Measurements from ENCODE around the gene NPM3. TPM values are rescaled to one million over a fixed set of nuclear protein-coding genes. Genes with fewer than 3 reads are reported as not detected.

Gene NPM3
- polyA plus RNA-seq, 1 donor from 2014 or later, result 2.9 TPM

DNA sequence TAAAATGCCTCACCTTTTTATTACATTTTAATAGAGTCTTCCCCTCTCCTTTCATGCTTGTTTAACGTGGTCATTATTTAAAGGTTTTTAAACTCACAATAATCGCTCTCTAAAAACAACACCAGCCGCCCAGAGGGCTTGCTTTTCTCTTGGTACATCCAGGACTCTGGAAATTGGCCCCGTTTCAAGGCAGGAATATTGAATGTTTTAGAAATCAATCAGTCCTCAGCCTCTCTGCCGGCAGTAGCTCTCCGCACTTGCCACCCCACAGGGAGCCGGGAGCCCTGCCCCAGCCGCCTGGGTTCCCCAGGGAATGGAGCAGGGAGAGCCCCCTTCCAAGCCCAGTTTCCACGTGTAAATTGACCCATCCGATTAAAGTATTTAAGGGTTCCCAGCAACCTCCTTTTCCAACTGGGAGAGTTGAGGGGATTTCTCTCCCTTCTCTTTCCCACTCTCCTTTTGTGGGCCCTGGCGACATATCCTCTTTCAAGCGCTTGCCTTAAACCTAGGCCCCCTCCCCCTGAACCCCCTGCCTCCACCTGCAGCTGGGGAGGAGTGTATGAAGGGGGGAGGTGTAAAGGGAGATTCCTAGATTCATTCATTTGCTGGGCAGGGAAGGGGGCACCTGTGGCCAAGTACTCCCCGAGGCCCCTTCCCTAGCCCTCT, 9.2 kb downstream of the NPM3 start:
- Mint-ChIP-seq H3K36me3 (no peaks in the 10 kb centered on the region), H3K27me3 (peaks cover 48% of the 10 kb centered on the region), H3K27ac (peak overlapping the region in 1 of 3 donors; percentile 38), H3K4me1 (peaks cover 8 to 19% (median 17%) of the 10 kb centered on the region in 3 donors), H3K9me3 (no peaks in the 10 kb centered on the region), H3K4me3 (peak overlapping the region in 3 of 4 donors; percentile 17 to 70 (median 65))

DNA sequence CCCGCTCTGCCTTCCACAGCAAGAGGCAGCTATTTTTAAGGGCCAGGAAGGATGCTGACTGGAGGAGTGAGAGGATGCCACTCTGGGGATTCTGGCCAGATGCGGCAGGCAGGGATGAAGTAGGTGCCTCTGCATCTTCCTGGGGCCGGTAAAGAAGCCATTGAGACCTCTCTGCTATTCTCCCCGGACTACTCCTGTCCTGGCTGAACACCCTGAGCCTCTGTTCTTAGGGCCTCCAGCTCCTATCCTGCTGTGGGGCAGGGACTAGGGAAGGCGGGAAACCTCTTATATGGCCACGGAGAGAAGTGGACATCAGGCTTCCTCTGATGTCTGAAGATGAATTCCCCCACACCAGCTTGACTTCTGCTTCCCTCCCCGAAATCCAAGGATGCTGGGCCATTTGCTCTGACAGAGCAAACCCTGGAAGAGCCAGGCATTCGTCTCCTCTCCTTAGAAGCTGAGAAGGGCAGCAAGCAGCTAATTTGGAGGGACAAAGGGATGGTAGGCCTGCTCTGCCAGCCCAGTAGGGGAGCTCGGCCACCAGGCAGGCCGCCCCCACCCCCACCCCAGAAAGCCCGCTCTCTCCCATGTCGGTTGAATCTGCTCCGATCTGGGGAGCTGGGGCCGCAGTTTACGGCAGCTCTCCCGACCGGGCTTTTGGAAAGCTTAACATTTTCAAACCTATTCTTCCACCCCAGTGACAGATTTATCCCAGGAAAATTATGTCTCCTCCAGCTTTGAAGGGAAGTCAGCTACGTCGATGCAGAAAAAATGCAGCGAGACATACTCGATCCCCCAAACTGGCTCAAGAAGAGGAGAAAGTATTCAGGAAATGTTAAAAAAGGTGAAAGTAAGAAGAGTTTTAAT, 10.1 kb downstream of the NPM3 start:
- H3K4me3 Mint-ChIP-seq, result peak overlapping the region in 1 of 4 donors; percentile 65
- H3K9me3 Mint-ChIP-seq, result no peaks in the 10 kb centered on the region
- H3K27me3 Mint-ChIP-seq, result peaks cover 40% of the 10 kb centered on the region
- peaks cover 4 to 13% (median 13%) of the 10 kb centered on the region in 3 donors for H3K4me1 Mint-ChIP-seq
- H3K27ac Mint-ChIP-seq, result peak overlapping the region in 1 of 3 donors; percentile 38
- no peaks in the 10 kb centered on the region for H3K36me3 Mint-ChIP-seq

- Mint-ChIP-seq H3K36me3 (no peaks in the 10 kb centered on the region), H3K9me3 (no peaks in the 10 kb centered on the region), H3K27me3 (peaks cover 33% of the 10 kb centered on the region), H3K4me3 (no peak overlapping the region), H3K27ac (no peak overlapping the region), H3K4me1 (peaks cover 4 to 13% (median 8%) of the 10 kb centered on the region in 3 donors)
Observed at GRCh38 chr10:101772017-101772894, 11.0 kb downstream of the NPM3 start.

GRCh38 chr10:101771380-101771779, 11.9 kb downstream of the NPM3 start:
- Mint-ChIP-seq H3K4me1 (peaks cover 2 to 13% (median 6%) of the 10 kb centered on the region in 3 donors), H3K27me3 (peaks cover 33% of the 10 kb centered on the region)

GRCh38 chr10:101770331-101771215, 12.7 kb downstream of the NPM3 start:
- H3K9me3 Mint-ChIP-seq, result no peaks in the 10 kb centered on the region

More at GRCh38 chr10:101771380-101771779, 11.9 kb downstream of the NPM3 start:
- Mint-ChIP-seq H3K4me3 (no peak overlapping the region), H3K36me3 (no peaks in the 10 kb centered on the region), H3K27ac (peak overlapping the region in 1 of 3 donors; percentile 41), H3K9me3 (no peaks in the 10 kb centered on the region)

DNA sequence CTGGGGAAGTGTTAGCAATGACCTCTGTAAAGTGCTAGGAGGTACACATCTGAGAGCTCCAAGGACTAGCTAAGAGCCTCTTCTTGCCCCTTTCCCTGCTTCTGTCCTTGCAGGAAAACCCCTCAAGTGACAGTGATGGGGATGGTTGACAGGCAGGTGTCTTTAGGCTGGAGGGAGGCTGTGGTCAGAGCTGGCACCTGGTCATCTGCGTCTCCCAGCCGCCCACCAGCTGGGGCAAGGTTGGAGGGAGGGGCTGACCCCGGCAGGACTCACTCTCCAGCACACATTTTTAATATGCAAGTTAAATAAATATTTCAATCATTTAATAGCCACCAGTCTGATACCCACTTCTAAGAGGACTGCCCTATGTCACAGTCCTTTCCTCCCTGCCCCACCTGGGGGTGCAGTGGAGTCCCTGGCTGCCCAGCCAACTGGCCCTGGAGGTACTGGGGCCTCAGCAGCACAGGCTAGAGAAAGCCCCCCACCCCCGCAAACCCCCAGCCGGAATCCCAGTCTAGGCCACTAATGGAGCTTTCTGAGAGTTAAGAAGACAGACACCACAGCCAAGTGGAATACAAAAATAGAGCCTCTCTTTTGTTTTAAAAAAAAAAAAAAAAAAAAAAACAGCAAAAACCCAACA, 13.6 kb downstream of the NPM3 start:
- Mint-ChIP-seq H3K27me3 (peaks cover 30% of the 10 kb centered on the region), H3K4me1 (peaks cover 2 to 10% (median 4%) of the 10 kb centered on the region in 3 donors), H3K36me3 (no peaks in the 10 kb centered on the region), H3K9me3 (no peaks in the 10 kb centered on the region), H3K27ac (no peak overlapping the region), H3K4me3 (no peak overlapping the region)

More at GRCh38 chr10:101770331-101771215, 12.7 kb downstream of the NPM3 start:
- peak overlapping the region in 1 of 3 donors; percentile 41 for H3K27ac Mint-ChIP-seq
- H3K36me3 Mint-ChIP-seq, result no peaks in the 10 kb centered on the region
- H3K4me1 Mint-ChIP-seq, result peaks cover 3 to 13% (median 6%) of the 10 kb centered on the region in 3 donors
- H3K4me3 Mint-ChIP-seq, result no peak overlapping the region
- peaks cover 34% of the 10 kb centered on the region for H3K27me3 Mint-ChIP-seq

- no peaks in the 10 kb centered on the region for H3K9me3 Mint-ChIP-seq
- H3K4me3 Mint-ChIP-seq, result no peak overlapping the region
- H3K36me3 Mint-ChIP-seq, result no peaks in the 10 kb centered on the region
- H3K27ac Mint-ChIP-seq, result no peak overlapping the region
- H3K4me1 Mint-ChIP-seq, result peaks cover 1 to 4% (median 2%) of the 10 kb centered on the region in 3 donors
- H3K27me3 Mint-ChIP-seq, result peaks cover 22% of the 10 kb centered on the region
Observed at GRCh38 chr10:101768791-101769170, 14.5 kb downstream of the NPM3 start.

GRCh38 chr10:101767966-101768790, 15.1 kb downstream of the NPM3 start:
- Mint-ChIP-seq H3K36me3 (no peaks in the 10 kb centered on the region), H3K9me3 (no peaks in the 10 kb centered on the region), H3K27me3 (peaks cover 17% of the 10 kb centered on the region), H3K4me3 (peak overlapping the region in 1 of 4 donors; percentile 22), H3K27ac (peak overlapping the region in 1 of 3 donors; percentile 31), H3K4me1 (peaks cover 0 to 1% (median 0%) of the 10 kb centered on the region in 3 donors)

DNA sequence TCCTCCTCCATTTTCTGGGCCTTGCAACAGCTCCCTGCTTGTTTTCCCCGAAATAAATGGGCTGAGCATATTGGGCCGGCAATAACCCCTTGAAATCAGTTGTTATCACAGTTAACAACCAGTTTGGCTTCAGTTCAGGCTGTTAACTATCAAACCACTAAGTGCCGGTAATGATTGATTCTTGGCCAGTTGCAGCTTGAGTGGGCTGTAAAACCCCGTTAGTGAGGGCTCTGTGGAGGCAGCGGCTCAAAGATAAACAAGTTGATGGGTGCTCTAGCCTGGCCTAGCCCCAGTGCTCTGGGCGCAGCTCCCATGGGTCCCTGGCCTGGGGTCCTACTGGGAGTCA, 15.7 kb downstream of the NPM3 start:
- H3K4me1 Mint-ChIP-seq, result peaks cover 0 to 1% (median 0%) of the 10 kb centered on the region in 3 donors
- no peaks in the 10 kb centered on the region for H3K9me3 Mint-ChIP-seq
- H3K27me3 Mint-ChIP-seq, result peaks cover 15% of the 10 kb centered on the region
- H3K4me3 Mint-ChIP-seq, result no peak overlapping the region
- no peaks in the 10 kb centered on the region for H3K36me3 Mint-ChIP-seq
- no peak overlapping the region for H3K27ac Mint-ChIP-seq

GRCh38 chr10:101766753-101767599, 16.3 kb downstream of the NPM3 start:
- H3K4me1 Mint-ChIP-seq, result peaks cover 0 to 1% (median 0%) of the 10 kb centered on the region in 3 donors
- no peaks in the 10 kb centered on the region for H3K9me3 Mint-ChIP-seq
- H3K4me3 Mint-ChIP-seq, result no peak overlapping the region
- no peak overlapping the region for H3K27ac Mint-ChIP-seq
- peaks cover 13% of the 10 kb centered on the region for H3K27me3 Mint-ChIP-seq
- no peaks in the 10 kb centered on the region for H3K36me3 Mint-ChIP-seq

DNA sequence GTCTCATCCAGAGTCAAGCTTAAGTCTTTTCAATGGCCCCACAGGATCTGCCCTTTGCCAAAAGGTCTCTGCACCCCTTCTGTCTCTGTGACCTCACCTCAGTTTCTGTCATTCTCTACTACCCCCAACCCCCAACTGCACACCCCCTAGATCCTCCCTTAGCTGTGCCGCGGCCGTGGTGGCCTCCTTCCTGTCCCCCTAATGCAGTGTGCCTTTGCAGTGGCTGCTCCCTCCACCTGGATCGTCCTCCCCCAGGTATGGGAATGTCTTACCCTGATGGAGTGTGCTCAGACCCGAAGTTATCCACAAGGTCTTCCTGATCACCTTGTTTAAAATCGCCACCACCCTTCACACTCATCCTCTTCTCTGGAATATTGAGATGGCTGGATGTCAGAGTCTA, 16.9 kb downstream of the NPM3 start:
- no peak overlapping the region for H3K4me3 Mint-ChIP-seq
- no peak overlapping the region for H3K27ac Mint-ChIP-seq
- H3K27me3 Mint-ChIP-seq, result peaks cover 10% of the 10 kb centered on the region
- no peaks in the 10 kb centered on the region for H3K36me3 Mint-ChIP-seq
- H3K4me1 Mint-ChIP-seq, result peaks cover 0 to 1% (median 0%) of the 10 kb centered on the region in 3 donors
- no peaks in the 10 kb centered on the region for H3K9me3 Mint-ChIP-seq

DNA sequence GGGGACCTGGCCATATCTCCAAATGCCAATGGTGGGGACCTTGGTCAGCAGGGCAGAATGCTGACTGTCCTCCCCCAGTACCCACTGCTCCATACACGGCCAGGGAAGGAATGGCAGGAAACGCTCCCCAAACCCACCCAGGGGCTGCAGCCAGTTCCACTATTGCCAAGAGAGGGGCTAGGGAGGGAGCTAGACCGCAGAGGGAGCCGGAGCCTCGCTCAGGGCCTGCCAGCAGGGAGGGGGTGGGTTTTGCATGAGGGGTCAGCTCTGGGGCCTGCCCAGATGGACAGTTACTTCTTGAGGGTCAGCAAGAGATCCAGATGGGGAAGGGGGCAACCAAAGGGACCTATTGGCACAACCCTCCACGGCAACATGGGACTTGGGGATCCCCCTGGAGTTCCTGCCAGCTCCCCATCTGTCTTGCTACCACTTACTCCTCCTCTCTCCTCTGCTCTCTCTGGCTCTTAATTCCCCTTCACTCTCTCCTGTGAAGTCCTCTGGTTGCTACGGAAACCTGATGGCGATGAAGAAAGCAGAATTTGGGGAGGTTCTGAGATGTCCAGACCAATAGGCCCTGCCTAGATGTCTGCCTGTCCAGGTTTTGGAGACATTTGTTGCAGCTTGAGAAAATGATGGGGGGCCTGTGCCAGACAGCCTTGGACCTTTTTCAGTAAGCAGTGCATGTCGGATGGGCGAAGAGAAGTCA, 20.0 kb downstream of the NPM3 start:
- H3K4me1 Mint-ChIP-seq, result peaks cover 0 to 1% (median 0%) of the 10 kb centered on the region in 3 donors
- H3K36me3 Mint-ChIP-seq, result peaks cover 3% of the 10 kb centered on the region
- H3K27ac Mint-ChIP-seq, result no peak overlapping the region
- H3K27me3 Mint-ChIP-seq, result peaks cover 8% of the 10 kb centered on the region
- H3K9me3 Mint-ChIP-seq, result no peaks in the 10 kb centered on the region
- H3K4me3 Mint-ChIP-seq, result no peak overlapping the region
